ENCODE results near the gene ANKRD6.

ANKRD6 gene

GRCh38 chr6:89443658-89444057 is 10.7 kb downstream of the ANKRD6 start:
- no peaks in the 10 kb centered on the region for H3K79me2 ChIP-seq (ENCODE audit: insufficient read depth, low read length)
- TF ChIP-seq EZH2phosphoT487 (conservative IDR thresholded peaks at IDR 0.05; ENCODE audit: low read length) (no peak), CTCF (IDR thresholded peaks at IDR 0.05; ENCODE audit: insufficient read depth, low read length, poor library complexity, severe bottlenecking) (no peak)
- no peaks in the 10 kb centered on the region for H3K9me2 ChIP-seq (replicated peaks; ENCODE audit: insufficient read depth, low read length)

GRCh38 chr6:89449193-89449592 is 16.2 kb downstream of the ANKRD6 start:
- H3K27me3 ChIP-seq (ENCODE audit: low read length), result no peaks in the 10 kb centered on the region
- H3K27ac ChIP-seq (ENCODE audit: low read depth, low read length), result no peak overlapping the region
- no peaks in the 10 kb centered on the region for H3K79me2 ChIP-seq (ENCODE audit: insufficient read depth, low read length)
- H3K9me2 ChIP-seq (replicated peaks; ENCODE audit: insufficient read depth, low read length), result no peaks in the 10 kb centered on the region
- no peak overlapping the region for H3K4me3 ChIP-seq (ENCODE audit: insufficient read depth, low read length, poor library complexity, severe bottlenecking)
- H4K20me1 ChIP-seq (ENCODE audit: low read depth, low read length), result no peaks in the 10 kb centered on the region
- no peak overlapping the region for H3K9ac ChIP-seq (ENCODE audit: low read length)
- no peaks in the 10 kb centered on the region for H3F3A ChIP-seq (ENCODE audit: insufficient read depth)
- no peak overlapping the region for H3K4me2 ChIP-seq (ENCODE audit: low read depth, low read length, poor library complexity, severe bottlenecking)
- no peak overlapping the region for H2AFZ ChIP-seq (ENCODE audit: low read depth, low read length, severe bottlenecking)
- no peaks in the 10 kb centered on the region for H3K36me3 ChIP-seq (ENCODE audit: low read length)
- no peaks in the 10 kb centered on the region for H3K9me3 ChIP-seq (ENCODE audit: insufficient read depth, low read length)
- no peak for TF ChIP-seq EZH2phosphoT487 (conservative IDR thresholded peaks at IDR 0.05; ENCODE audit: low read length)
- TF ChIP-seq CTCF (IDR thresholded peaks at IDR 0.05; ENCODE audit: insufficient read depth, low read length, poor library complexity, severe bottlenecking), result no peak

More at GRCh38 chr6:89443658-89444057, 10.7 kb downstream of the ANKRD6 start:
- no peaks in the 10 kb centered on the region for H3K27me3 ChIP-seq (ENCODE audit: low read length)
- H3F3A ChIP-seq (ENCODE audit: insufficient read depth), result no peaks in the 10 kb centered on the region
- H3K4me3 ChIP-seq (ENCODE audit: insufficient read depth, low read length, poor library complexity, severe bottlenecking), result no peak overlapping the region
- H2AFZ ChIP-seq (ENCODE audit: low read depth, low read length, severe bottlenecking), result no peak overlapping the region
- H3K9ac ChIP-seq (ENCODE audit: low read length), result no peak overlapping the region
- no peaks in the 10 kb centered on the region for H4K20me1 ChIP-seq (ENCODE audit: low read depth, low read length)
- H3K4me2 ChIP-seq (ENCODE audit: low read depth, low read length, poor library complexity, severe bottlenecking), result no peak overlapping the region
- H3K36me3 ChIP-seq (ENCODE audit: low read length), result no peaks in the 10 kb centered on the region
- no peaks in the 10 kb centered on the region for H3K9me3 ChIP-seq (ENCODE audit: insufficient read depth, low read length)
- no peak overlapping the region for H3K27ac ChIP-seq (ENCODE audit: low read depth, low read length)

- H3K9me3 ChIP-seq (ENCODE audit: insufficient read depth, low read length), result no peaks in the 10 kb centered on the region
- no peaks in the 10 kb centered on the region for H3F3A ChIP-seq (ENCODE audit: insufficient read depth)
- H3K4me2 ChIP-seq (ENCODE audit: low read depth, low read length, poor library complexity, severe bottlenecking), result no peak overlapping the region
- no peaks in the 10 kb centered on the region for H3K27me3 ChIP-seq (ENCODE audit: low read length)
- H3K4me3 ChIP-seq (ENCODE audit: insufficient read depth, low read length, poor library complexity, severe bottlenecking), result no peak overlapping the region
- H3K9me2 ChIP-seq (replicated peaks; ENCODE audit: insufficient read depth, low read length), result no peaks in the 10 kb centered on the region
- TF ChIP-seq EZH2phosphoT487 (conservative IDR thresholded peaks at IDR 0.05; ENCODE audit: low read length) (no peak), CTCF (IDR thresholded peaks at IDR 0.05; ENCODE audit: insufficient read depth, low read length, poor library complexity, severe bottlenecking) (no peak)
- no peak overlapping the region for H3K27ac ChIP-seq (ENCODE audit: low read depth, low read length)
- H3K9ac ChIP-seq (ENCODE audit: low read length), result no peak overlapping the region
- no peak overlapping the region for H2AFZ ChIP-seq (ENCODE audit: low read depth, low read length, severe bottlenecking)
- H3K79me2 ChIP-seq (ENCODE audit: insufficient read depth, low read length), result no peaks in the 10 kb centered on the region
- no peaks in the 10 kb centered on the region for H3K36me3 ChIP-seq (ENCODE audit: low read length)
- H4K20me1 ChIP-seq (ENCODE audit: low read depth, low read length), result no peaks in the 10 kb centered on the region
Measured at GRCh38 chr6:89452281-89452680, 19.3 kb downstream of the ANKRD6 start.
